Mononuclear cell (primary cell): Measurements from ENCODE around the gene CDY2A. TPM values are rescaled to one million over a fixed set of nuclear protein-coding genes. Genes with fewer than 3 reads are reported as not detected.

Experiments
- total RNA-seq: library from RNA; depleted of rRNA; stranded (reverse); fragments of >200 nt; gene quantifications from one replicate; pipeline ENCODE4 v1.2.3, GENCODE V29; 2012

Gene CDY2A
- total RNA-seq, 1 donor: not detected

Other genes starting within 250 kb of the CDY2A start
- gene CDY2B, start 145.6 kb upstream of the CDY2A start, total RNA-seq: not detected